ENCODE data around the gene PI4KA.

GRCh38 chr22:20727118-20728015 is 131.2 kb downstream of the PI4KA start:
- TF ChIP-seq EZH2phosphoT487 (IDR thresholded peaks at IDR 0.05; ENCODE audit: unreplicated experiment), result no peak
- TF ChIP-seq CTCF (conservative IDR thresholded peaks at IDR 0.05; ENCODE audit: low read depth in 2 of 2), result no peak
- TF ChIP-seq ZNF331 (CRISPR knock-in tag; IDR thresholded peaks at IDR 0.05; ENCODE audit: low read depth), result no peak
- TF ChIP-seq ZNF462 (CRISPR knock-in tag; IDR thresholded peaks at IDR 0.05), result no peak
- TF ChIP-seq POLR2AphosphoS5 (IDR thresholded peaks at IDR 0.05; ENCODE audit: low read depth), result no peak
- TF ChIP-seq CREB1 (CRISPR knock-in tag; IDR thresholded peaks at IDR 0.05; ENCODE audit: low read depth), result no peak
- TF ChIP-seq, protein P1, sequence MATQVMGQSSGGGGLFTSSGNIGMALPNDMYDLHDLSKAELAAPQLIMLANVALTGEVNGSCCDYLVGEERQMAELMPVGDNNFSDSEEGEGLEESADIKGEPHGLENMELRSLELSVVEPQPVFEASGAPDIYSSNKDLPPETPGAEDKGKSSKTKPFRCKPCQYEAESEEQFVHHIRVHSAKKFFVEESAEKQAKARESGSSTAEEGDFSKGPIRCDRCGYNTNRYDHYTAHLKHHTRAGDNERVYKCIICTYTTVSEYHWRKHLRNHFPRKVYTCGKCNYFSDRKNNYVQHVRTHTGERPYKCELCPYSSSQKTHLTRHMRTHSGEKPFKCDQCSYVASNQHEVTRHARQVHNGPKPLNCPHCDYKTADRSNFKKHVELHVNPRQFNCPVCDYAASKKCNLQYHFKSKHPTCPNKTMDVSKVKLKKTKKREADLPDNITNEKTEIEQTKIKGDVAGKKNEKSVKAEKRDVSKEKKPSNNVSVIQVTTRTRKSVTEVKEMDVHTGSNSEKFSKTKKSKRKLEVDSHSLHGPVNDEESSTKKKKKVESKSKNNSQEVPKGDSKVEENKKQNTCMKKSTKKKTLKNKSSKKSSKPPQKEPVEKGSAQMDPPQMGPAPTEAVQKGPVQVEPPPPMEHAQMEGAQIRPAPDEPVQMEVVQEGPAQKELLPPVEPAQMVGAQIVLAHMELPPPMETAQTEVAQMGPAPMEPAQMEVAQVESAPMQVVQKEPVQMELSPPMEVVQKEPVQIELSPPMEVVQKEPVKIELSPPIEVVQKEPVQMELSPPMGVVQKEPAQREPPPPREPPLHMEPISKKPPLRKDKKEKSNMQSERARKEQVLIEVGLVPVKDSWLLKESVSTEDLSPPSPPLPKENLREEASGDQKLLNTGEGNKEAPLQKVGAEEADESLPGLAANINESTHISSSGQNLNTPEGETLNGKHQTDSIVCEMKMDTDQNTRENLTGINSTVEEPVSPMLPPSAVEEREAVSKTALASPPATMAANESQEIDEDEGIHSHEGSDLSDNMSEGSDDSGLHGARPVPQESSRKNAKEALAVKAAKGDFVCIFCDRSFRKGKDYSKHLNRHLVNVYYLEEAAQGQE (IDR thresholded peaks at IDR 0.05; ENCODE audit: unreplicated experiment), result no peak
- TF ChIP-seq ETS1 (IDR thresholded peaks at IDR 0.05), result no peak
- no peak for TF ChIP-seq ZNF114 (CRISPR knock-in tag; IDR thresholded peaks at IDR 0.05)
- no peak for TF ChIP-seq JUNB (IDR thresholded peaks at IDR 0.05; ENCODE audit: unreplicated experiment)
